ENCODE results near the gene AP5Z1. TPM values are rescaled to one million over a fixed set of nuclear protein-coding genes. Genes with fewer than 3 reads are reported as not detected.
A peak's percentile ranks its signal among the peaks of the same experiment; 100 is the strongest.

Gene AP5Z1
- polyA plus RNA-seq, 2 of the 4 experiments (the other 2 are of a cell fraction): 6.8 to 21.8 TPM

GRCh38 chr7:4742051-4742573 lies 33.3 kb upstream of the AP5Z1 start:
- DNase-seq (ENCODE audit: low read depth in 1 of 2, low spot score in 1 of 2): peak in 1 of 2 experiments; percentile 68
- peaks cover 90% of the 10 kb centered on the region for H3K4me1 ChIP-seq
- H3K9me3 ChIP-seq: no peaks in the 10 kb centered on the region
- TF ChIP-seq RAD21 (conservative IDR thresholded peaks at IDR 0.05 in 1 of 2, IDR thresholded peaks at IDR 0.05 in 1 of 2) (no peak), CEBPB (IDR thresholded peaks at IDR 0.05) (peak in 1 of 2 experiments; percentile 62; a peak in 3 of 4 replicates)
- no peak for ATAC-seq
- peak overlapping the region; percentile 96 to 99; a peak in 5 of 6 replicates for H3K27ac ChIP-seq
- FAIRE-seq: no peak
- ChIA-PET CTCF (interaction anchor here (1.0 to 7.8 kb wide), 4 partner anchors 9 to 111 kb away, joined by 3 to 46 read pairs (median 8); no protein-coding TSS in a partner anchor), POLR2A (no interaction called here)
- WGBS (ENCODE audit: missing lambda C conversion rate): 85% methylated on average over 23 of the region's 23 CpGs
- H3K4me3 ChIP-seq: no peak overlapping the region
- peak overlapping the region; percentile 17; the same call in 2 of the 3 replicates for H3K4me2 ChIP-seq

GRCh38 chr7:4742852-4743251 lies 32.6 kb upstream of the AP5Z1 start:
- peak in 1 of 2 experiments; percentile 43 for DNase-seq (ENCODE audit: low read depth in 1 of 2, low spot score in 1 of 2)

DNA sequence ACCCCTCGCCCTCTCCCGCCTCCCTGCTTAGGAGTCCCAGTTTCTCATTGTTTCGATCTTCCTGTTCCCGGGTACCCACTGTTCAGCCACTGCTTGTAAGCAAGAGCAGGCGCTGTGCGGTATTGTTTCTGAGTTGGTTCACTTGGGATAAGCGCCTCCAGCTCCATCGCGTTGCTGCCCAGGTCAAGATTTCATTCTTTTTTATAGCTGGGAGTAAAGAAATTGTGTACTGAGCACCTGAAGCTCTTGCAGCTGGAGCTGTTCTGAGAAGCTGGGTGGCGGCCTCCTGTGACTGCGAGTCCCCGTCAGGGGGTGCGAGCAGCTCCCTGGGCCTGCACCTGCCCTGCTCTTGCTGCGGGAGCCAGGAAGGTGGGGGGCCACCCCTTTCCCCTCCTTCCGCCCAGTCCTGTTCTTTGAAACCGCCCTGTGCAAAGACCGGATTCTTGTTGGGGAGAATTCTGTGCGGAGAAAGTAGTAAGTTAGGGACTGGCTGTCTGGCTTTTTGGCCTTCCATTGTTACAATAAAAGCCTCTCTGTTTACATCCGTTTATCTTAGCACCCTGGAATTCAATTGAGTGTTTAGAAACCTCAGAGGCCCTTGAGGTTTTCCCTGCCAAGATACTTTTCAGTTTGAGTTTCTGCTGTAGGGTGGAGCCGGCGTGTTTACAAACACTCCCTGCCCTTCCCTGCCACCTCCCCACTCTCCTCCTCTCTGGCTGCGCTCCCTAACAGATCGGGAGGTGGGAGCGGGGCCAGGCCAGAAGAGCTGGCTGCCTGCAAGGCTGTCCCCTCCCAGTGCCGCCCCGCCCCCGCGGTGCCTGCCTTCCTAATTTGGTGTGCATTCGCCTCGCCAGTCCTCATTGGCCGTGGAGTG lies 30.8 kb upstream of the AP5Z1 start:
- POLR2A ChIA-PET: interaction anchor here (0.6 to 4.5 kb wide), 9 partner anchors 13 to 389 kb away, joined by 3 to 32 read pairs (median 5); partner anchors contain the start of gene AP5Z1
- DNase-seq (ENCODE audit: low read depth in 1 of 2, low spot score in 1 of 2) (peak; percentile 96 to 99), FAIRE-seq (no peak), ATAC-seq (peak; percentile 93 to 95)
- Histone ChIP-seq H3K4me3 (0 out of 3 replicates have a peak overlapping the region, but pooled peaks have one; percentile 4), H3K27ac (peak overlapping the region; percentile 96 to 99), H3K4me1 (peaks cover 84% of the 10 kb centered on the region), H3K4me2 (peak overlapping the region; percentile 89), H3K9me3 (no peaks in the 10 kb centered on the region)
- WGBS (ENCODE audit: missing lambda C conversion rate): 20% methylated on average over 28 of the region's 31 CpGs
- CTCF ChIA-PET: interaction anchor here (0.6 to 7.8 kb wide), 6 partner anchors 9 to 1893 kb away, joined by 3 to 46 read pairs (median 4); no protein-coding TSS in a partner anchor
- TF ChIP-seq POLR2A (IDR thresholded peaks at IDR 0.05; ENCODE audit: low read length) (no peak), EP300 (IDR thresholded peaks at IDR 0.05) (peak; percentile 15 to 62; a peak in 3 of 5 replicates), CHD2 (IDR thresholded peaks at IDR 0.05; ENCODE audit: low read length, partially characterized antibody) (peak; percentile 20), ZSCAN20 (CRISPR knock-in tag; IDR thresholded peaks at IDR 0.05) (peak; percentile 85), RCOR1 (IDR thresholded peaks at IDR 0.05; ENCODE audit: low read depth, low read length) (no peak), BHLHE40 (IDR thresholded peaks at IDR 0.05; ENCODE audit: low read depth, low read length) (no peak), POLR2AphosphoS2 (conservative IDR thresholded peaks at IDR 0.05; ENCODE audit: low read length) (no peak), JUN (IDR thresholded peaks at IDR 0.05) (peak in 1 of 2 experiments; percentile 59; a peak in 2 of 5 replicates), SMC3 (IDR thresholded peaks at IDR 0.05) (no peak), HOXA7 (CRISPR knock-in tag; IDR thresholded peaks at IDR 0.05) (peak; percentile 79), RNF2 (IDR thresholded peaks at IDR 0.05; ENCODE audit: borderline replicate concordance, low read depth) (no peak), ESRRA (IDR thresholded peaks at IDR 0.05; ENCODE audit: borderline replicate concordance, low read length) (no peak), GATA3 (IDR thresholded peaks at IDR 0.05; ENCODE audit: borderline replicate concordance) (peak; percentile 52; the same call in 1 of the 2 replicates), CHD4 (IDR thresholded peaks at IDR 0.05; ENCODE audit: borderline replicate concordance) (no peak)
- TF ChIP-seq, protein P1, sequence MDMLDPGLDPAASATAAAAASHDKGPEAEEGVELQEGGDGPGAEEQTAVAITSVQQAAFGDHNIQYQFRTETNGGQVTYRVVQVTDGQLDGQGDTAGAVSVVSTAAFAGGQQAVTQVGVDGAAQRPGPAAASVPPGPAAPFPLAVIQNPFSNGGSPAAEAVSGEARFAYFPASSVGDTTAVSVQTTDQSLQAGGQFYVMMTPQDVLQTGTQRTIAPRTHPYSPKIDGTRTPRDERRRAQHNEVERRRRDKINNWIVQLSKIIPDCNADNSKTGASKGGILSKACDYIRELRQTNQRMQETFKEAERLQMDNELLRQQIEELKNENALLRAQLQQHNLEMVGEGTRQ (IDR thresholded peaks at IDR 0.05): no peak

More at GRCh38 chr7:4742852-4743251, 32.6 kb upstream of the AP5Z1 start:
- TF ChIP-seq SMC3 (IDR thresholded peaks at IDR 0.05) (no peak), TP53 (CRISPR knock-in tag; IDR thresholded peaks at IDR 0.05) (no peak), NPAS2 (CRISPR knock-in tag; IDR thresholded peaks at IDR 0.05; ENCODE audit: borderline replicate concordance) (no peak), TFCP2L1 (CRISPR knock-in tag; IDR thresholded peaks at IDR 0.05) (no peak), ATOH8 (CRISPR knock-in tag; IDR thresholded peaks at IDR 0.05; ENCODE audit: low read depth) (no peak), HEYL (CRISPR knock-in tag; IDR thresholded peaks at IDR 0.05) (no peak), PHF8 (IDR thresholded peaks at IDR 0.05; ENCODE audit: borderline replicate concordance, low read depth) (no peak), HOXB5 (CRISPR knock-in tag; IDR thresholded peaks at IDR 0.05) (0 out of 2 replicates have a peak, but pooled peaks have one; percentile 38), CBX2 (IDR thresholded peaks at IDR 0.05; ENCODE audit: borderline replicate concordance, low read depth) (no peak), NFE2L2 (conservative IDR thresholded peaks at IDR 0.05; ENCODE audit: low read length) (no peak), FOSL2 (IDR thresholded peaks at IDR 0.05) (no peak), FOSL2 (CRISPR knock-in tag; IDR thresholded peaks at IDR 0.05) (peak; percentile 23; the same call in 1 of the 2 replicates), POLR2AphosphoS2 (conservative IDR thresholded peaks at IDR 0.05; ENCODE audit: low read length) (no peak), ELK1 (IDR thresholded peaks at IDR 0.05; ENCODE audit: low read depth, low read length) (no peak), RAD21 (conservative IDR thresholded peaks at IDR 0.05 in 1 of 2, IDR thresholded peaks at IDR 0.05 in 1 of 2) (no peak)
- TF ChIP-seq, protein P2, sequence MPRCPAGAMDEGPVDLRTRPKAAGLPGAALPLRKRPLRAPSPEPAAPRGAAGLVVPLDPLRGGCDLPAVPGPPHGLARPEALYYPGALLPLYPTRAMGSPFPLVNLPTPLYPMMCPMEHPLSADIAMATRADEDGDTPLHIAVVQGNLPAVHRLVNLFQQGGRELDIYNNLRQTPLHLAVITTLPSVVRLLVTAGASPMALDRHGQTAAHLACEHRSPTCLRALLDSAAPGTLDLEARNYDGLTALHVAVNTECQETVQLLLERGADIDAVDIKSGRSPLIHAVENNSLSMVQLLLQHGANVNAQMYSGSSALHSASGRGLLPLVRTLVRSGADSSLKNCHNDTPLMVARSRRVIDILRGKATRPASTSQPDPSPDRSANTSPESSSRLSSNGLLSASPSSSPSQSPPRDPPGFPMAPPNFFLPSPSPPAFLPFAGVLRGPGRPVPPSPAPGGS (IDR thresholded peaks at IDR 0.05): no peak
- CTCF ChIA-PET: interaction anchor here (1.7 to 7.8 kb wide), 3 partner anchors 9 to 112 kb away, joined by 5 to 46 read pairs (median 12); no protein-coding TSS in a partner anchor
- H3K27ac ChIP-seq: peak overlapping the region; percentile 96 to 99; a peak in 5 of 6 replicates
- POLR2A ChIA-PET: no interaction called here
- peak overlapping the region; percentile 16; the same call in 1 of the 3 replicates for H3K4me2 ChIP-seq
- H3K4me3 ChIP-seq: no peak overlapping the region
- no peaks in the 10 kb centered on the region for H3K9me3 ChIP-seq
- FAIRE-seq (no peak), ATAC-seq (no peak)
- 70% methylated on average over 6 of the region's 10 CpGs for WGBS (ENCODE audit: missing lambda C conversion rate)
- H3K4me1 ChIP-seq: peaks cover 91% of the 10 kb centered on the region
